ENCODE data around the gene MEAF6.
A peak's percentile ranks its signal among the peaks of the same experiment; 100 is the strongest.

Gene MEAF6

GRCh38 chr1:37493336-37494098, 21.0 kb downstream of the MEAF6 start:
- no peaks in the 10 kb centered on the region for H3K9me3 ChIP-seq
- H3K27ac ChIP-seq = no peak overlapping the region
- intact Hi-C loops (cut with DNase I; ENCODE audit: low total_unique reads) = no loop called here
- no peak for DNase-seq
- TF ChIP-seq CTCF (IDR thresholded peaks at IDR 0.05) = no peak
- H3K4me3 ChIP-seq = no peak overlapping the region
- H3K4me1 ChIP-seq = peaks cover 0 to 4% (median 0%) of the 10 kb centered on the region in 4 donors
- H3K27me3 ChIP-seq = no peaks in the 10 kb centered on the region
- H3K36me3 ChIP-seq = peaks cover 37 to 71% (median 39%) of the 10 kb centered on the region in 3 donors

- Histone ChIP-seq H3K27me3 (no peaks in the 10 kb centered on the region), H3K27ac (peak overlapping the region; percentile 74 to 75), H3K4me3 (no peak overlapping the region), H3K4me1 (peaks cover 0 to 46% (median 40%) of the 10 kb centered on the region in 4 donors), H3K9me3 (no peaks in the 10 kb centered on the region), H3K36me3 (peaks cover 25 to 62% (median 47%) of the 10 kb centered on the region in 3 donors)
- DNase-seq = no peak
- intact Hi-C loops (cut with DNase I; ENCODE audit: low total_unique reads) = loop anchor here (2.0 kb wide), 1 partner anchor 33 kb away; no protein-coding TSS in a partner anchor
- TF ChIP-seq CTCF (IDR thresholded peaks at IDR 0.05) = no peak
Measured at GRCh38 chr1:37487619-37487984, 27.0 kb downstream of the MEAF6 start.

- peak overlapping the region; percentile 74 to 75 for H3K27ac ChIP-seq
- H3K4me3 ChIP-seq = no peak overlapping the region
- peaks cover 32 to 62% (median 50%) of the 10 kb centered on the region in 3 donors for H3K36me3 ChIP-seq
- DNase-seq = peak; percentile 78 to 89
- H3K27me3 ChIP-seq = no peaks in the 10 kb centered on the region
- peak; percentile 98 to 99 for TF ChIP-seq CTCF (IDR thresholded peaks at IDR 0.05)
- intact Hi-C loops (cut with DNase I; ENCODE audit: low total_unique reads) = loop anchor here (2.0 kb wide), 1 partner anchor 32 kb away; no protein-coding TSS in a partner anchor
- peaks cover 0 to 46% (median 40%) of the 10 kb centered on the region in 4 donors for H3K4me1 ChIP-seq
- H3K9me3 ChIP-seq = no peaks in the 10 kb centered on the region
Measured at GRCh38 chr1:37486680-37487618, 27.6 kb downstream of the MEAF6 start.

DNA sequence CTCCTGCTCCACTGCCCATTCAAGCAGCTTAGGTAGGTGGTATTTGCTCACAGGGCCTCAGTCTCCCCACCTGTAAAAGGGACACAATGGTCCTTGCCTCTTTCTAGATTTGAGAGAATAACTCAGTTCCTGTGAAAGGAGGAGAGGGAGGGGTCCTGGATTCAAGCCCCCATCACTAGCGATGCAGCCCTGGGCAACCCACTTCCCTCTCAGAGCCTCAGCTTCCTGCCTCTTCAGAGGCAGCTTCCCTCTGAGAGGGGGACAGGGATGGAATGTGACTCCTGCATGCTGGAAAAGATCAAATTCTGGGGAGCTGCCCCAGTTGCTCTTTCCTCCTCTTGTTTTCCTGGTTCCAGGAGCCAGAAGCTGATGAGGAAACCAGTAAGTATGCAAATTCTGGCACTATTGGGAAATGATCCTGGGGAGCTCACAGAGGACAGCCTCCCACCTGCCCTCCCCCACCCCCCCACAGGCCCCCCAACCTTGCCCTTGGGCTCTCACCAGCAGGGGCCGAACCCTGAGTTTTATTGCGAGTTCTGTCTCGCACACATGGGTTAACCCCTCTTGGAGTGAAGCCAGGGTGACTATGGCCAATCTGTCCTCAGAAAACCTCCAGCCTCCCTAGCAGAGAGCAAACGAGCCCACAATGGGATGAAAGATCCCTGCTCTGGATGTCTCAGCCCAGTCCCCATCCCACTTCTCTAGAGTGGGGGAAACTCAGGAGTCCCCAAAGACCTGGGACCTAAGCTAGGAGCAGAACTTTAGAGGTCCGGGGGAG, 28.5 kb downstream of the MEAF6 start:
- intact Hi-C loops (cut with DNase I; ENCODE audit: low total_unique reads) = loop anchor here (2.0 kb wide), 1 partner anchor 31 kb away; no protein-coding TSS in a partner anchor
- H3K9me3 ChIP-seq = no peaks in the 10 kb centered on the region
- peak overlapping the region; percentile 74 to 75 for H3K27ac ChIP-seq
- DNase-seq = no peak
- no peak overlapping the region for H3K4me3 ChIP-seq
- no peaks in the 10 kb centered on the region for H3K27me3 ChIP-seq
- peaks cover 0 to 46% (median 40%) of the 10 kb centered on the region in 4 donors for H3K4me1 ChIP-seq
- no peak for TF ChIP-seq CTCF (IDR thresholded peaks at IDR 0.05)
- peaks cover 36 to 62% (median 53%) of the 10 kb centered on the region in 3 donors for H3K36me3 ChIP-seq
